HS-5 (cell line): ENCODE data around the gene ARID1A.

ENCODE experiments used
- DNase-seq: peaks from one replicate; pipeline ENCODE4 v3.0.0-alpha.2; 2012; ENCODE audit warnings: low read depth

The ARID1A gene

GRCh38 chr1:26695356-26696118, at the start of gene ARID1A:
Gene ARID1A (plus strand): TSS chr1:26696015. CDS start chr1:26696404, 389 bp downstream.
- DNase-seq: peak; percentile 78

DNA sequence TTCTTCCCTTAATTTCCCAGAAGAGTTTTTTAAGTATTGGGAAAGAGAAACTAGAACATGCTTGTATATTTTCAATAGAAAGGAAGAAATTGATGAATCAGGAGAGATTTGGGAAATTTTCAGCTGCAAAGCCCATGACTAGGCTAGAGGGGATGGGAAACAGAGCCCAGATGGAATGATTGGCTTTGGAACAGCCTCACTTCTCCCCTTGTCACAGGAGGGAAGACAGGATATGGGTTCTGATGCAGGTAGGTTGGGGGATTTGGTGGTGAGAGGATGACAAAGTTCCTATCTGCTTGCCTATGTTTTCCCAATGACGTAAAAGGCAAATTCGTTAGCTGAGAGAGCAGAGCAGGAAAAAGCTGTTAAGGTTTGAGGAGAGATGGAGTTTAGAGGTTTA, 31.0 kb upstream of the ARID1A start:
- DNase-seq: no peak

- DNase-seq: peak; percentile 20
These were observed 29.0 kb upstream of the ARID1A start for GRCh38 chr1:26666855-26667254.

GRCh38 chr1:26668106-26668786, 27.6 kb upstream of the ARID1A start:
- peak; percentile 22 for DNase-seq

DNA sequence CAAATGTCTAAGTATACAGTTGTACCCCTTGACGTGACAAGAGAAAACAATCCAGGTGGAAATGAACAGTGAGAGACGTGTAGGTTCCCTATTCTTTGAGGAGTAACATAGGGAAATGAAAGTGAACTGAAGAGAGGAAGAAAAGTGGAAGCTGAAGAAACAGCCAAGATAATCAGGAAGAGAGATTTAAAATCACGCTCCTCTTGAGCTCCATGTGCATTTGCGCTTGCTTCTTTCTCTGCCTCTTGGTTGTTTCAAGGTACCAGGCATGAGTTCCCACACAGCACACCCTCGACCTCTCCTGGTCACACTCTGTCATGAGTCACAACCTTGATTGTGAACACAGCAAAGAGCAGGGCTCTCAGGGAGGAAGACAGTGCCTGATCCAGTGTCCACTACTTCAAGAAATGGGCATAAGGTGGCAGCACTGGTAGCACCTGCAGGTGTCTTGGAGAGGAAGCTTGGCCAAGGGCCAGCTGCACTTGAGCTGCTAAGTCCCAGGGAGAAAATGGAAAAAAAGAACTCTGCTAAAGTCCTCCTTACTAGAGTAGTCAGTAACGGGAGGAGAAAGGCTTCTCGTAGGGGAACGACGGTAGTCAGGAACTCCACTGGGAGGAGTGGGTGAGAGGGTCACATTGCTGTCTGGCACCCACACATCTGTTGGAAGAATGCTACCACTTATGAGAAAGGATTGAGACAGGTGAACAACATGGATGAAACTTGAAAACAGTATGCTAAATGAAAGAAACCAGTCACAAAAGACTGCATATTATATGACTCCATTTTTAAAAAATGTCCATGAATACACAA, 18.3 kb upstream of the ARID1A start:
- peak; percentile 49 for DNase-seq

- no peak for DNase-seq
These were observed 10.9 kb upstream of the ARID1A start for GRCh38 chr1:26684763-26685508.

DNA sequence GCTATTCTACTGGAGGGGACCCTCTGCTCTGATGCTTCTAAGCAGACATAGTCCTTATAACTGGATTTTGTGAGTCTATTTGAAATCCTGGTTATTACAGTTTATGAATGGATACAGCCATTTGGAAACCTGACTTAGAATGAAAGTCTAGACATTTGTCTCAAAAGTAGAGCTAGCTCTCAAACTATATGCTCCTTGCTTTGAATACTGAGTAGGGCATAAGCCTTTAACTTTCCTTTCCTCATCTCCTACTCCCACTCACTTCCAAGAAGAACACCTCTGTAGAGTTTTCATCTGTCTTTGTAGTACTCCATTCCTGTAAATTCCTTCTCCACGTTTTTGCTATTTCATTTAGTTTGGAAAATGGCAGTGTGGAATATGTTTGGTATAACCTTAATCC, 9.0 kb upstream of the ARID1A start:
- DNase-seq: no peak

GRCh38 chr1:26689504-26689903, 6.3 kb upstream of the ARID1A start:
- DNase-seq: no peak

DNA sequence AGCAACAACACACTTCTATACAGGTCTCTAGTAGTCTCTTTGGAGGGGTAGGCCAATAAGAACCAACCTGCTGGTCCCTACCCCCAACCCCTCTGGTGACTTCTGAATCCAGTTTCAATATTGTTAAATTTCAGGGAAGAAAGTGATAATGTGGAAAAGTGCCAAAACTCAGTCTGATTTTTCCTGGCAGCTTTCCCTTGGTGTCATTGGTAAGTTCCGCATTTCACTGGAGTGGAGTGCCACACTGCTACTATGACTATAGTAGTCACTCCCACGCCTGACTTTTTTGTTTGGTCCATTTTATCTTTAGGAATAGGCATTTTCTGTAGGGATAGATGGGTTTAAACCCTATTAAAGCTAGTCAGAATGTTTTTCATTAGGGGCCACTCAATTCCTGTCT, 5.7 kb upstream of the ARID1A start:
- DNase-seq: no peak

- DNase-seq: no peak
These were observed 5.2 kb upstream of the ARID1A start for GRCh38 chr1:26690576-26691031.

DNA sequence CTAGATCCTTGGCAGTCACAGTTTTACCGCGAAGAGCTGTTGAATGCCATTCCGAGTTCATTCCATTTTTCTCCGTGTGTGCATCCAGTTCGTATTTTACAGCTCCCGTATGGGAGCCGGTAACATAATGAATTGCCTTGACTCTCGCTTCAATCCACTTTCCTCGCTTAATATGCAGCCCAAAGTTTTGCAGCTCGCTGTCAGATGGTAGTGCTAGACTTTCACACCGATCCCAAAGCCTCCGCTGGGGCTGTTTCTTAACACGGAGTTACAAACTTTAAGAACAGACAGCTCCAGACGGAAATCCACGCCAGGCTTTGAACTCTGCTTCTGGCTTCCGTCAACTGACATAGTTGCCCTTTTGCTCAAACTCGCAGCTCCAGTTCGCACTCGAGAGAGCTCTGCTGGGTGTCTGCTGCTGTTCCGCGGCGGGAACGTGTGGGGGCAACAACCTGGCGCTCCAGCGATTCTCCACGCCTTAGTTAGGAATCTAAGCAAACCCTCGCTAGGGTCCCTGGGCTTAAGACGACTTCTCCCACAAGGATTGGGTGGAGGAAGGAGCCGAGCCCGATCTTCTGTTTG, 3.5 kb upstream of the ARID1A start:
- peak; percentile 85 for DNase-seq

GRCh38 chr1:26692793-26693490, 2.9 kb upstream of the ARID1A start:
- peak; percentile 91 for DNase-seq

DNA sequence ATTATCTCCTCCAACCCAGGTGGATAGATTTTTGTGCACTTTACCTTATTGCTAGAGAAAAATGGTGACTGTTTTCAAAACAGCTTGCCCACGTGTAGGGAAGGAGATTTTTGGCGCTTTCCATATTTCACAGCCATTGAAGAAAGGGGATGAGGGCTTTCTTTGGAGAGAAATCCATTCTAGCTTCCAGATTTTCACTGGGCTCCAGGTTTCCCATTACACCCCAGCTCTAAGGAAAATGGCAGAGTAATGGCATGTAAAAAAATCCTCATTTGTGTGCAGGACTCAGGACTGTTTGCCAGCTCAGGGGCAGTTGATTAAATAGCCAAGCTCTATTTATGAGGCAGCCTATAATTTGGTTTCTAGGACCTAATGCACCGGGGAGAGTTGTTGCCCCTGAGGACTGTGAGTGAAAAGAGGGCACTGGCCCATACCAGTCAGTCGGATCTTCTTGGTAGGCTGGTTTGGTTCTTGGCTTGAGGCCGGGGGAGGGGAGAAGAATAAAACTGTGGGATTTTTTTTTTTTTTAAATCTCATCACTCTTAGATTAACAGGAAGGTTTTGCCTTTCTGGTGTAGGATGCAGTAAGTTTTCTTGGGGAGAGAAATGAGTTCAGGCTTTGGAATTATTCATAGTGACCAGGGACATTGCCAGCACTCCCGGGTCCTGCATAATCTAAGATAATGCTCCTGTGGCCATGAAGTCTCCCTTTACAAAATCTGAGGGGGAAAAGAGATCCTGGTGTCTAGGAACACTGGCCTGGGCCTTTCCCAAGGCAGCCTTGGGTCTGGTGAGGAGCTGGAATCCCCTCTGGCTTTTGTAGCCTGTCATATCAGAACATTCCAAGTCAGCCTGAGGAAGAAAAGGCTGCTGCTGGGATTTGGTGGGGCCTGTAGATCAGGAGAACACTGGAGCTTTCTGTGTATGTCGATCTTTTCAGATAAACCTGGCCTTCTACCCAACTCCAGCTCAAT, 1.9 kb upstream of the ARID1A start:
- DNase-seq: no peak

GRCh38 chr1:26694638-26695355, 1.0 kb upstream of the ARID1A start:
- DNase-seq: no peak

DNA sequence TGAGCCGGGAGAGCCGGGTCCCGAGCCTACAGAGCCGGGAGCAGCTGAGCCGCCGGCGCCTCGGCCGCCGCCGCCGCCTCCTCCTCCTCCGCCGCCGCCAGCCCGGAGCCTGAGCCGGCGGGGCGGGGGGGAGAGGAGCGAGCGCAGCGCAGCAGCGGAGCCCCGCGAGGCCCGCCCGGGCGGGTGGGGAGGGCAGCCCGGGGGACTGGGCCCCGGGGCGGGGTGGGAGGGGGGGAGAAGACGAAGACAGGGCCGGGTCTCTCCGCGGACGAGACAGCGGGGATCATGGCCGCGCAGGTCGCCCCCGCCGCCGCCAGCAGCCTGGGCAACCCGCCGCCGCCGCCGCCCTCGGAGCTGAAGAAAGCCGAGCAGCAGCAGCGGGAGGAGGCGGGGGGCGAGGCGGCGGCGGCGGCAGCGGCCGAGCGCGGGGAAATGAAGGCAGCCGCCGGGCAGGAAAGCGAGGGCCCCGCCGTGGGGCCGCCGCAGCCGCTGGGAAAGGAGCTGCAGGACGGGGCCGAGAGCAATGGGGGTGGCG, 371 bp downstream of the ARID1A start:
- DNase-seq: no peak

GRCh38 chr1:26696654-26697430, 1.0 kb downstream of the ARID1A start:
- no peak for DNase-seq

DNA sequence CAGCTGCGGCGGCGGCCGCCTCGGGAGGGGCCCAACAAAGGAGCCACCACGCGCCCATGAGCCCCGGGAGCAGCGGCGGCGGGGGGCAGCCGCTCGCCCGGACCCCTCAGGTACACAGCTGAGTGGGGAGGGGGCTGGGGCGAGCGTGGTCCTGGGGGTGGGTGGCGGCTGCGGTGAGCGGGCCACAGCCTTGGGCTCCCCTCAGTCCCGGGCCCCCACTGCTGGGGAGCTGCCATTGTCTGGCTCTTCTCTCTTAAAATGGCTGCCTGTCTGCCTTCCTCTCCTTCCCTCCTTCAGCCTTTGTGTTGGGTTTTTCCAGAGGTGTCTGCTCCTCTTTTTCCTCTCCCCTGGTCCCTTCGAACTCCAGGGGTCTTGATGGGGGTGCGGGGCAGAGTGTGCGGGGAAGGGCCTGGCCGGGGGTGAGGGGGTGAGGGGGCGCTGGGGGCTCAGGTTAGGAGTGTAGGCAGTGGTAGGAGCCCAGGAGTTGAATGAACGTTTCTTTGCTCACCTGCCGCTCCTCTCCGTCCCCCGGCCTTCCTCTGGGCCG, 1.7 kb downstream of the ARID1A start:
- no peak for DNase-seq
